D721Med (cell line): ENCODE data around the gene SGSM2.

Source experiments
- DNase-seq: peaks from one replicate; pipeline ENCODE4 v3.0.0; 2011; ENCODE audit warnings: low spot score; ENCODE audit not compliant: insufficient read length
- FAIRE-seq: peaks from 2 replicates; lab custom pipeline; 2011; peaks lifted over from hg19 to GRCh38; lab: Jason Lieb, UNC
- TF ChIP-seq, protein P1 (sequence below): IDR thresholded peaks from 2 replicates; pipeline ENCODE4 v1.5.1; 2012; ENCODE audit warnings: mild to moderate bottlenecking, control low read depth; ENCODE audit not compliant: insufficient read depth; ENCODE audit errors: missing control alignments

The SGSM2 gene

GRCh38 chr17:2401426-2402221, 64.3 kb downstream of the SGSM2 start:
- FAIRE-seq: no peak
- TF ChIP-seq, protein P1, sequence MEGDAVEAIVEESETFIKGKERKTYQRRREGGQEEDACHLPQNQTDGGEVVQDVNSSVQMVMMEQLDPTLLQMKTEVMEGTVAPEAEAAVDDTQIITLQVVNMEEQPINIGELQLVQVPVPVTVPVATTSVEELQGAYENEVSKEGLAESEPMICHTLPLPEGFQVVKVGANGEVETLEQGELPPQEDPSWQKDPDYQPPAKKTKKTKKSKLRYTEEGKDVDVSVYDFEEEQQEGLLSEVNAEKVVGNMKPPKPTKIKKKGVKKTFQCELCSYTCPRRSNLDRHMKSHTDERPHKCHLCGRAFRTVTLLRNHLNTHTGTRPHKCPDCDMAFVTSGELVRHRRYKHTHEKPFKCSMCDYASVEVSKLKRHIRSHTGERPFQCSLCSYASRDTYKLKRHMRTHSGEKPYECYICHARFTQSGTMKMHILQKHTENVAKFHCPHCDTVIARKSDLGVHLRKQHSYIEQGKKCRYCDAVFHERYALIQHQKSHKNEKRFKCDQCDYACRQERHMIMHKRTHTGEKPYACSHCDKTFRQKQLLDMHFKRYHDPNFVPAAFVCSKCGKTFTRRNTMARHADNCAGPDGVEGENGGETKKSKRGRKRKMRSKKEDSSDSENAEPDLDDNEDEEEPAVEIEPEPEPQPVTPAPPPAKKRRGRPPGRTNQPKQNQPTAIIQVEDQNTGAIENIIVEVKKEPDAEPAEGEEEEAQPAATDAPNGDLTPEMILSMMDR: no peak

DNA sequence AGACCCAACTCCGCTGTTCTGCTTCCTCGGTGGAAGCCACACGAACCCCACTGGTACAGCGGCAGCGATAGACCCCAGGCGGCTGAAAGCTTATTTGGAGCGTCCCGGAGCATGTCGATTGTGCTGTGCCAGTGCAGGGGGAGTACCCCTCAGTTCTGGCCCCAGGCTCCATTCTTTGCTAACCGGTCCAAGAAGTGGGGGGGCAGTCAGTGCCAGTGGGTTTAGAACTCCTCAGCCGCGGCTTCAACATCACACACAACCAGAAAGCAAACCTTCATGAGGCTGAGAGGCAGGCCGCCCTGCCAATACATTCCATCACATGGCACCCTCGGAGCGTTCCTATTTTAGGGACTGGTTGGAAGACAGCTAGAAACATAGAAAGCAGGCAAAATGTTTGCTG, 65.2 kb downstream of the SGSM2 start:
- FAIRE-seq: no peak
- no peak for DNase-seq
- TF ChIP-seq, protein P1: no peak

More at GRCh38 chr17:2401426-2402221, 64.3 kb downstream of the SGSM2 start:
- peak; percentile 77 for DNase-seq

- TF ChIP-seq, protein P1: no peak
- DNase-seq: no peak
- no peak for FAIRE-seq
Observed at GRCh38 chr17:2403044-2403443, 65.7 kb downstream of the SGSM2 start.

- FAIRE-seq (no peak), DNase-seq (no peak)
- TF ChIP-seq, protein P1: no peak
Observed at GRCh38 chr17:2405247-2405926, 68.1 kb downstream of the SGSM2 start.

GRCh38 chr17:2406271-2406902, 69.1 kb downstream of the SGSM2 start:
- no peak for FAIRE-seq

GRCh38 chr17:2406903-2407790, 69.8 kb downstream of the SGSM2 start:
- no peak for DNase-seq
- FAIRE-seq: no peak
- TF ChIP-seq, protein P1: no peak

More at GRCh38 chr17:2406271-2406902, 69.1 kb downstream of the SGSM2 start:
- TF ChIP-seq, protein P1: no peak
- DNase-seq: no peak
